Measurements from ENCODE around the gene CFAP46. TPM values are rescaled to one million over a fixed set of nuclear protein-coding genes. Genes with fewer than 3 reads are reported as not detected.

The CFAP46 gene
- 0.02 and 0.08 TPM in 2 replicates for polyA plus RNA-seq (2014; cell fraction: cytosol; rRNA removed)
- not detected in 2 replicates for polyA plus RNA-seq (2014; cell fraction: nucleus; rRNA removed)

- DNase-seq (ENCODE audit: low spot score) = no peak
These were observed at the start of gene CFAP46 for GRCh38 chr10:132942101-132943057. Gene CFAP46 (minus strand): TSS chr10:132942570. CDS start chr10:132942484, 86 bp downstream.

GRCh38 chr10:132991706-132992432 lies 49.5 kb upstream of the CFAP46 start:
- no peak for DNase-seq (ENCODE audit: low spot score)

GRCh38 chr10:132990684-132991545 lies 48.5 kb upstream of the CFAP46 start:
- DNase-seq (ENCODE audit: low spot score) = no peak

GRCh38 chr10:132989476-132990415 lies 47.4 kb upstream of the CFAP46 start:
- DNase-seq (ENCODE audit: low spot score) = no peak

- DNase-seq (ENCODE audit: low spot score) = no peak
These were observed 46.6 kb upstream of the CFAP46 start for GRCh38 chr10:132988988-132989387.

GRCh38 chr10:132987671-132988571 lies 45.6 kb upstream of the CFAP46 start:
- no peak for DNase-seq (ENCODE audit: low spot score)

- DNase-seq (ENCODE audit: low spot score) = no peak
These were observed 44.6 kb upstream of the CFAP46 start for GRCh38 chr10:132986978-132987377.

GRCh38 chr10:132986576-132986975 lies 44.2 kb upstream of the CFAP46 start:
- no peak for DNase-seq (ENCODE audit: low spot score)

GRCh38 chr10:132986076-132986475 lies 43.7 kb upstream of the CFAP46 start:
- DNase-seq (ENCODE audit: low spot score) = no peak

GRCh38 chr10:132985546-132985900 lies 43.2 kb upstream of the CFAP46 start:
- DNase-seq (ENCODE audit: low spot score) = no peak

GRCh38 chr10:132984801-132985545 lies 42.6 kb upstream of the CFAP46 start:
- DNase-seq (ENCODE audit: low spot score) = no peak

GRCh38 chr10:132984008-132984295 lies 41.6 kb upstream of the CFAP46 start:
- DNase-seq (ENCODE audit: low spot score) = no peak

- DNase-seq (ENCODE audit: low spot score) = no peak
These were observed 41.1 kb upstream of the CFAP46 start for GRCh38 chr10:132983252-132984007.

GRCh38 chr10:132982301-132982989 lies 40.1 kb upstream of the CFAP46 start:
- no peak for DNase-seq (ENCODE audit: low spot score)

GRCh38 chr10:132981746-132982145 lies 39.4 kb upstream of the CFAP46 start:
- DNase-seq (ENCODE audit: low spot score) = no peak

GRCh38 chr10:132981173-132981555 lies 38.8 kb upstream of the CFAP46 start:
- no peak for DNase-seq (ENCODE audit: low spot score)

- no peak for DNase-seq (ENCODE audit: low spot score)
These were observed 38.2 kb upstream of the CFAP46 start for GRCh38 chr10:132980426-132981172.

All from SK-N-DZ (cell line).